ENCODE data around the gene ATP2C1.

Gene ATP2C1

GRCh38 chr3:130893376-130894129 is at the start of gene ATP2C1:
Gene ATP2C1 (plus strand): TSS chr3:130894084. CDS start chr3:130894770, 686 bp downstream.
- DNase-seq (ENCODE audit: extremely low read depth, low read depth): peak; percentile 89
- no peak for TF ChIP-seq CTCF (IDR thresholded peaks at IDR 0.05; ENCODE audit: low read depth, low read length)

- no peak for TF ChIP-seq CTCF (IDR thresholded peaks at IDR 0.05; ENCODE audit: low read depth, low read length)
- no peak for DNase-seq (ENCODE audit: extremely low read depth, low read depth)
Measured at GRCh38 chr3:130844462-130844861, 49.4 kb upstream of the ATP2C1 start.

GRCh38 chr3:130846181-130846580 is 47.7 kb upstream of the ATP2C1 start:
- no peak for TF ChIP-seq CTCF (IDR thresholded peaks at IDR 0.05; ENCODE audit: low read depth, low read length)
- no peak for DNase-seq (ENCODE audit: extremely low read depth, low read depth)

GRCh38 chr3:130849091-130849552 is 44.8 kb upstream of the ATP2C1 start:
- no peak for DNase-seq (ENCODE audit: extremely low read depth, low read depth)
- TF ChIP-seq CTCF (IDR thresholded peaks at IDR 0.05; ENCODE audit: low read depth, low read length): no peak

GRCh38 chr3:130850044-130850797 is 43.7 kb upstream of the ATP2C1 start:
- peak; percentile 12 for DNase-seq (ENCODE audit: extremely low read depth, low read depth)

GRCh38 chr3:130850843-130851242 is 43.0 kb upstream of the ATP2C1 start:
- no peak for DNase-seq (ENCODE audit: extremely low read depth, low read depth)
- no peak for TF ChIP-seq CTCF (IDR thresholded peaks at IDR 0.05; ENCODE audit: low read depth, low read length)

More at GRCh38 chr3:130850044-130850797, 43.7 kb upstream of the ATP2C1 start:
- TF ChIP-seq CTCF (IDR thresholded peaks at IDR 0.05; ENCODE audit: low read depth, low read length): no peak

- no peak for DNase-seq (ENCODE audit: extremely low read depth, low read depth)
- no peak for TF ChIP-seq CTCF (IDR thresholded peaks at IDR 0.05; ENCODE audit: low read depth, low read length)
Measured at GRCh38 chr3:130851277-130851676, 42.6 kb upstream of the ATP2C1 start.
